ENCODE results near the gene TRMT10B.
"Not testable (repeated sequence)": the region's sequence is repeated elsewhere in the genome, so short reads cannot be mapped to it uniquely, and the experiment has no call there.

Gene TRMT10B

GRCh38 chr9:37760416-37761161 lies 7.0 kb downstream of the TRMT10B start:
- TF ChIP-seq, protein P1, sequence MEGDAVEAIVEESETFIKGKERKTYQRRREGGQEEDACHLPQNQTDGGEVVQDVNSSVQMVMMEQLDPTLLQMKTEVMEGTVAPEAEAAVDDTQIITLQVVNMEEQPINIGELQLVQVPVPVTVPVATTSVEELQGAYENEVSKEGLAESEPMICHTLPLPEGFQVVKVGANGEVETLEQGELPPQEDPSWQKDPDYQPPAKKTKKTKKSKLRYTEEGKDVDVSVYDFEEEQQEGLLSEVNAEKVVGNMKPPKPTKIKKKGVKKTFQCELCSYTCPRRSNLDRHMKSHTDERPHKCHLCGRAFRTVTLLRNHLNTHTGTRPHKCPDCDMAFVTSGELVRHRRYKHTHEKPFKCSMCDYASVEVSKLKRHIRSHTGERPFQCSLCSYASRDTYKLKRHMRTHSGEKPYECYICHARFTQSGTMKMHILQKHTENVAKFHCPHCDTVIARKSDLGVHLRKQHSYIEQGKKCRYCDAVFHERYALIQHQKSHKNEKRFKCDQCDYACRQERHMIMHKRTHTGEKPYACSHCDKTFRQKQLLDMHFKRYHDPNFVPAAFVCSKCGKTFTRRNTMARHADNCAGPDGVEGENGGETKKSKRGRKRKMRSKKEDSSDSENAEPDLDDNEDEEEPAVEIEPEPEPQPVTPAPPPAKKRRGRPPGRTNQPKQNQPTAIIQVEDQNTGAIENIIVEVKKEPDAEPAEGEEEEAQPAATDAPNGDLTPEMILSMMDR (IDR thresholded peaks at IDR 0.05; ENCODE audit: low read depth, low read length, missing control alignments), result no peak
- no peak for DNase-seq (ENCODE audit: extremely low read depth, low read depth)
- no peak overlapping the region for H3K4me3 ChIP-seq (replicated peaks; ENCODE audit: low read depth, low read length)

DNA sequence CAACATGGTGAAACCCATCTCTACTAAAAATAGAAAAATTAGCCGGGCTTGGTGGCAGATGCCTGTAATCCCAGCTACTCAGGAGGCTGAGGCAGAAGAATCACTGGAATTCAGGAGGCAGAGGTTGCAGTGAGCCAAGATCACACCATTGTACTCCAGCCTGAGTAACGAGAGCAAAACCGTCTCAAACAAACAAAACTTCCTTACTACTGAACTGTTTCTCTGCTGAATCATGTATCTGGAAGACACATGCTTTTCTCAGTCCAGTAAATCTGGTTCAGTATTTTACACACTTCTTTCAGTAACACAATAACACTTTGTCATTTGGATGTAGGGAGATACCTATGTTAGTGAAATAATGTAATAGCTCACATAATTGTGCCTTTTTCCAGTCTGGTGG lies 7.9 kb downstream of the TRMT10B start:
- DNase-seq (ENCODE audit: extremely low read depth, low read depth), result no peak
- TF ChIP-seq, protein P1 (IDR thresholded peaks at IDR 0.05; ENCODE audit: low read depth, low read length, missing control alignments), result no peak
- H3K4me3 ChIP-seq (replicated peaks; ENCODE audit: low read depth, low read length), result no peak overlapping the region

DNA sequence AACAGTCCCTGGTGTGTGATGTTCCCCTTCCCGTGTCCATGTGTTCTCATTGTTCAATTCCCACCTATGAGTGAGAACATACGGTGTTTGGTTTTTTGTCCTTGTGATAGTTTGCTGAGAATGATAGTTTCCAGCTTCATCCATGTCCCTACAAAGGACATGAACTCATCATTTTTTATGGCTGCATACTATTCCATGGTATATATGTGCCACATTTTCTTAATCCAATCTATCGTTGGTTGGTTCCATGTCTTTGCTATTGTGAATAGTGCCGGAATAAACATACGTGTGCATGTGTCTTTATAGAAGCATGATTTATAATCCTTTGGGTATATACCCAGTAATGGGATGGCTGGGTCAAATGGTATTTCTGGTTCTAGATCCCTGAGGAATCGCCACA lies 11.7 kb downstream of the TRMT10B start:
- H3K4me3 ChIP-seq (replicated peaks; ENCODE audit: low read depth, low read length); DNase-seq (ENCODE audit: extremely low read depth, low read depth): not testable (repeated sequence)

DNA sequence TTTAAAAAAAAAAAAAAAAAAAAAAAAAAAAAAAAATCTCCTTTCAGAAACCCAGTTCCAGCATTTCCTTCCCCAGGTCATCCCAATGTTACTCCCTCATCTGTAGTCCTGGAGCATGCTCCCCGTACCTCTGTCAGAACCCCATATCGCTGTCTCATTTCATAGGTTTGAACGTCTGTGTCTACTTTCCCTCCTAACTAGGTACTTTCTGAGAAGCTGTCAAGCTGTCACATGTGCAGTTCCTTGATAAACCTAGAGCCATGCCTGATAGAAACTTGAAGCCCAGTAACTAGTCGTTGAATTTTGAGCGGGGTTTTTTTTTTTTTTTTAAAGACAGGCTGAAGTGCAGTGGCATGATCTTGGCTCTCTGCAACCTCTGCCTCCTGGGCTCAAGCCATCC lies 15.7 kb downstream of the TRMT10B start:
- no peak for DNase-seq (ENCODE audit: extremely low read depth, low read depth)

GRCh38 chr9:37769995-37770394 lies 16.4 kb downstream of the TRMT10B start:
- TF ChIP-seq, protein P1 (IDR thresholded peaks at IDR 0.05; ENCODE audit: low read depth, low read length, missing control alignments), result no peak
- no peak for DNase-seq (ENCODE audit: extremely low read depth, low read depth)

More for the DNA sequence above, 15.7 kb downstream of the TRMT10B start:
- H3K4me3 ChIP-seq (replicated peaks; ENCODE audit: low read depth, low read length), result no peak overlapping the region
- TF ChIP-seq, protein P1 (IDR thresholded peaks at IDR 0.05; ENCODE audit: low read depth, low read length, missing control alignments), result no peak

DNA sequence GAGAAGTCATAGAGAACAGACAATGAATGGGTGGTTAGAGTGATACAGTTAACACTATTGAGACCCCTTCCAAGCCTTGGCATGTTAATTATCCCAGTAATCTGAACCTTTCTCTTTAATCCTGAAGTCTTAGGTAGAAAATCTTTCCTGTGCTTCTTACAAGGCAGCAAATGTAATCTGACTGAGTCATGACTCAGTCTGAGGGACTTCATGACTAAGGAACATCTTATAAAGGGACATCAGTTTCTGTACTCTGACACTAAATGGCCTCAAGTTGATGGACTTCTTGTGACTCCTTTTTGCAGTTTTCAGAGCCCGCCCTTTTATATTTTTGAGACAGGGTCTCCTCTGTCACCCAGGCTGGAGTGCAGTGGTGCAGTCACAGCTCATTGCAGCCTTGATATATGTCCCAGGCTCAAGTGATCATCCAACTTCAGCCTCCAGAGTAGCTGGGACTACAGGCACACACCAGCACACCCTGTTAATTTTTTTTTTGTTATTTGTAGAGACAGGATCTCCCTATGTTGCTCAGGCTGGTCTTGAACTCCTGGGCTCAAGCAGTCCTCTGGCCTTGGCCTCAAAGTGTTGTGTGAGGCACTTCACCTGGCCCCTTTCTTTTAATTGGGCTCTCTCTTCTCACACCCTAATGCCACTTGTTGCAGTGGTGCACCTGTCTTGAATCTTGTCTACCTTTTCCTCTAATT lies 21.8 kb downstream of the TRMT10B start:
- DNase-seq (ENCODE audit: extremely low read depth, low read depth), result no peak
- H3K4me3 ChIP-seq (replicated peaks; ENCODE audit: low read depth, low read length), result no peak overlapping the region
- TF ChIP-seq, protein P1 (IDR thresholded peaks at IDR 0.05; ENCODE audit: low read depth, low read length, missing control alignments), result no peak

More at GRCh38 chr9:37769995-37770394, 16.4 kb downstream of the TRMT10B start:
- H3K4me3 ChIP-seq (replicated peaks; ENCODE audit: low read depth, low read length), result no peak overlapping the region

- TF ChIP-seq, protein P1 (IDR thresholded peaks at IDR 0.05; ENCODE audit: low read depth, low read length, missing control alignments), result no peak
- DNase-seq (ENCODE audit: extremely low read depth, low read depth), result no peak
- H3K4me3 ChIP-seq (replicated peaks; ENCODE audit: low read depth, low read length), result no peak overlapping the region
Measured at GRCh38 chr9:37776328-37776727, 22.7 kb downstream of the TRMT10B start.
